PC-3 (cell line): Measurements from ENCODE around the gene FFAR4. TPM values are rescaled to one million over a fixed set of nuclear protein-coding genes. Genes with fewer than 3 reads are reported as not detected.
"Not testable (repeated sequence)": the region's sequence is repeated elsewhere in the genome, so short reads cannot be mapped to it uniquely, and the experiment has no call there.

ENCODE experiments used
- ATAC-seq: fragments of 200-7000 bp; cut with Tn5 transposase; 2 replicates; pipeline ENCODE4 v1.9.1; 2020; ENCODE audit warnings: mild to moderate bottlenecking, moderate library complexity
- BruUV-seq: library from RNA; stranded (reverse); fragments of 400-500 nt; replicated peaks from 2 replicates; lab custom pipeline; 2021; lab: Mats Ljungman, UMichigan
- CTCF ChIA-PET: fragments of 300-600 bp; sonication (Branson Sonifier 250); formaldehyde crosslinking; loops from one replicate; lab custom pipeline; 2022; ENCODE audit warnings: antibody characterized with exemption; lab: Charles Lee
- POLR2A ChIA-PET: fragments of 300-600 bp; sonication (Branson Sonifier 250); formaldehyde crosslinking; loops from one replicate; lab custom pipeline; 2022; ENCODE audit warnings: antibody characterized with exemption; ENCODE audit not compliant: unreplicated experiment; lab: Charles Lee
- DNase-seq: peaks from one replicate; pipeline ENCODE4 v3.0.0-alpha.2; 2015
- H2AFZ ChIP-seq: fragments of 300-600 bp; sonication (generic); 2 replicates; pipeline ENCODE4 v1.6.0; 2016; ENCODE audit warnings: antibody characterized with exemption, low read length
- H3F3A ChIP-seq: fragments of 300-600 bp; sonication (generic); one replicate; pipeline ENCODE4 v1.6.0; 2017; ENCODE audit warnings: antibody characterized with exemption, low read length, control low read depth, mild to moderate bottlenecking; ENCODE audit not compliant: unreplicated experiment
- H3K27ac ChIP-seq: fragments of 300-600 bp; sonication (generic); 2 replicates; pipeline ENCODE4 v1.5.1; 2016; ENCODE audit warnings: mild to moderate bottlenecking, low read length
- H3K27me3 ChIP-seq: fragments of 300-600 bp; sonication (generic); 2 replicates; pipeline ENCODE4 v1.6.1; 2016; ENCODE audit warnings: low read length, mixed read lengths
- H3K36me3 ChIP-seq: fragments of 300-600 bp; sonication (generic); 2 replicates; pipeline ENCODE4 v1.6.1; 2016; ENCODE audit warnings: low read depth, mixed run types, low read length, mixed read lengths
- H3K4me1 ChIP-seq: fragments of 300-600 bp; sonication (generic); 2 replicates; pipeline ENCODE4 v1.5.1; 2016; ENCODE audit warnings: low read length; ENCODE audit not compliant: insufficient read depth
- H3K4me2 ChIP-seq: fragments of 300-600 bp; sonication (generic); 2 replicates; pipeline ENCODE4 v1.6.0; 2016; ENCODE audit warnings: low read length
- H3K4me3 ChIP-seq: fragments of 300-600 bp; sonication (generic); 2 replicates; pipeline ENCODE4 v1.5.1; 2016; ENCODE audit warnings: mild to moderate bottlenecking, low read length, mixed read lengths
- H3K79me2 ChIP-seq: fragments of 300-600 bp; sonication (generic); 2 replicates; pipeline ENCODE4 v1.6.1; 2017; ENCODE audit warnings: low read length, mixed read lengths
- H3K9ac ChIP-seq: fragments of 300-600 bp; sonication (generic); 2 replicates; pipeline ENCODE4 v1.6.0; 2016; ENCODE audit warnings: mild to moderate bottlenecking, low read length
- H3K9me2 ChIP-seq: fragments of 300-600 bp; sonication (generic); replicated peaks from 2 replicates; pipeline ENCODE4 v1.6.1; 2016; ENCODE audit warnings: mixed run types, low read length, mixed read lengths
- H3K9me3 ChIP-seq: fragments of 300-600 bp; sonication (generic); 2 replicates; pipeline ENCODE4 v1.6.1; 2016; ENCODE audit warnings: low read length, mixed read lengths
- H4K20me1 ChIP-seq: fragments of 300-600 bp; sonication (generic); 2 replicates; pipeline ENCODE4 v1.6.1; 2016; ENCODE audit warnings: low read length, mixed read lengths
- EZH2 ChIP-seq: fragments of 300-600 bp; sonication (generic); IDR thresholded peaks from one replicate; pipeline ENCODE4 v1.6.1; 2017; ENCODE audit warnings: antibody characterized with exemption, mild to moderate bottlenecking, low read length; ENCODE audit not compliant: unreplicated experiment
- EZH2phosphoT487 ChIP-seq: fragments of 300-600 bp; sonication (generic); IDR thresholded peaks from 2 replicates; pipeline ENCODE4 v1.6.1; 2018; ENCODE audit warnings: mild to moderate bottlenecking, antibody characterized with exemption, low read length, borderline replicate concordance
- intact Hi-C: fragments of 100-400 bp; cut with micrococcal nuclease; formaldehyde crosslinking; loops from 2 replicates; pipeline ENCODE4 v1.9.0; 2023
- total RNA-seq: library from RNA; depleted of rRNA; stranded (reverse); fragments of >200 nt; gene quantifications from 2 replicates; pipeline ENCODE4 v1.2.3, GENCODE V29; 2014
- TF ChIP-seq, protein P1 (sequence below): fragments of 300-600 bp; sonication (generic); conservative IDR thresholded peaks from 2 replicates; pipeline ENCODE4 v1.5.1; 2017; ENCODE audit warnings: antibody characterized with exemption, low read depth, mild to moderate bottlenecking, low read length

The FFAR4 gene
- total RNA-seq, 1 experiment from 2014 or later = 1.5 TPM

DNA sequence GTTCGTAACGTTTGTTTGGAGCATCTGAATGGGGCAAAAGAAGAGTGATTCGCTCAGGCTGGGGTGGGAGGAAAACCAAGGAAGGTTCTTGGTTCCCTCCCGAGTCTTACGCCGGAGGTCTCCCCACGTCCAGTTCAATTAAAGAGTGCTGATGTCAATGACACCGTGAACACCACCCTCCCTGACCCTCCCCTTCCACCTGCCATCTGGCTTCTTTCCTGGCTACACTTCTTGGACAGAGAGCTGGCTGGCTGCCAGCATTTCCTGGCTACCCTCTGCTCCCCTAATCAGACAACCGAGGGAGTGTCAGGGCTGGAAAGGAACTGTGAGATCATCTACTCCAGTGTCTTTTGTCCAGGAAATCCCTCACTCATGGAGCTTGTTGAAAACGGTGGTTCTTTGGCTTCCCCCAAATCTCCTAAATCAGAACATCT lies 24.1 kb upstream of the FFAR4 start:
- intact Hi-C loops = loop anchor here (1.0 to 10.0 kb wide), 3 partner anchors 112 to 272 kb away; no protein-coding TSS in a partner anchor
- Histone ChIP-seq H3K4me3 (peak overlapping the region; percentile 60), H3K9ac (no peak overlapping the region), H3K9me2 (no peaks in the 10 kb centered on the region), H4K20me1 (no peaks in the 10 kb centered on the region), H3K4me2 (peak overlapping the region; percentile 80), H3K9me3 (no peaks in the 10 kb centered on the region), H3K79me2 (no peaks in the 10 kb centered on the region), H3F3A (no peaks in the 10 kb centered on the region), H3K27ac (no peak overlapping the region), H3K4me1 (peaks cover 8% of the 10 kb centered on the region), H3K36me3 (no peaks in the 10 kb centered on the region), H2AFZ (peak overlapping the region; percentile 76), H3K27me3 (no peaks in the 10 kb centered on the region)
- ChIA-PET CTCF (interaction anchor here (0.8 to 1.5 kb wide), 2 partner anchors 138 to 274 kb away, joined by 4 to 8 read pairs; no protein-coding TSS in a partner anchor), POLR2A (no interaction called here)
- no peak for TF ChIP-seq EZH2
- TF ChIP-seq, protein P1, sequence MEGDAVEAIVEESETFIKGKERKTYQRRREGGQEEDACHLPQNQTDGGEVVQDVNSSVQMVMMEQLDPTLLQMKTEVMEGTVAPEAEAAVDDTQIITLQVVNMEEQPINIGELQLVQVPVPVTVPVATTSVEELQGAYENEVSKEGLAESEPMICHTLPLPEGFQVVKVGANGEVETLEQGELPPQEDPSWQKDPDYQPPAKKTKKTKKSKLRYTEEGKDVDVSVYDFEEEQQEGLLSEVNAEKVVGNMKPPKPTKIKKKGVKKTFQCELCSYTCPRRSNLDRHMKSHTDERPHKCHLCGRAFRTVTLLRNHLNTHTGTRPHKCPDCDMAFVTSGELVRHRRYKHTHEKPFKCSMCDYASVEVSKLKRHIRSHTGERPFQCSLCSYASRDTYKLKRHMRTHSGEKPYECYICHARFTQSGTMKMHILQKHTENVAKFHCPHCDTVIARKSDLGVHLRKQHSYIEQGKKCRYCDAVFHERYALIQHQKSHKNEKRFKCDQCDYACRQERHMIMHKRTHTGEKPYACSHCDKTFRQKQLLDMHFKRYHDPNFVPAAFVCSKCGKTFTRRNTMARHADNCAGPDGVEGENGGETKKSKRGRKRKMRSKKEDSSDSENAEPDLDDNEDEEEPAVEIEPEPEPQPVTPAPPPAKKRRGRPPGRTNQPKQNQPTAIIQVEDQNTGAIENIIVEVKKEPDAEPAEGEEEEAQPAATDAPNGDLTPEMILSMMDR = peak; percentile 10; the same call in 1 of the 2 replicates
- TF ChIP-seq EZH2phosphoT487 = no peak
- ATAC-seq (peak; percentile 67), DNase-seq (peak; percentile 32)
- BruUV-seq = no TSS peak

DNA sequence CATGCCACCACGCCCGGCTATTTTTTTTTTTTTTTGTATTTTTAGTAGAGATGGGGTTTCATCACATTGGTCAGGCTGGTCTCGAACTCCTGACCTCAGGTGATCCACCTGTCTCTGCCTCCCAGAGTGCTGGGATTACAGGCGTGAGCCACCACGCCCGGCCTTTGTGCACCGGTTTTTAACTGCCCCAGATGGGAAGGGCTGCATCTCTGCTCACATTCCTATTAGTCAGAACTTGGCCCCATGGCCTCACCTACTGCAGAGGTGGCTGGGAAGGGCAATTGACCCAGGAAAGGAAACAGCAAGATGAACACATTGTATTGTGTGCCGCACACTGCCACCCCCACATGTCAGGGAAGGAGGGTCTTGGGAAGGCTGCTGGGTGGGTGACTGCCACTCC lies 19.5 kb upstream of the FFAR4 start:
- H3K27me3 ChIP-seq, H4K20me1 ChIP-seq, H3F3A ChIP-seq, H3K4me2 ChIP-seq, H3K9me3 ChIP-seq, H2AFZ ChIP-seq, H3K27ac ChIP-seq, H3K4me3 ChIP-seq, BruUV-seq, H3K36me3 ChIP-seq, DNase-seq, CTCF ChIA-PET, ATAC-seq, H3K79me2 ChIP-seq, POLR2A ChIA-PET, H3K9ac ChIP-seq, H3K9me2 ChIP-seq: not testable (repeated sequence)
- H3K4me1 ChIP-seq = peaks cover 20% of the 10 kb centered on the region
- intact Hi-C loops = loop anchor here (10.0 kb wide), 2 partner anchors 108 to 268 kb away; no protein-coding TSS in a partner anchor

DNA sequence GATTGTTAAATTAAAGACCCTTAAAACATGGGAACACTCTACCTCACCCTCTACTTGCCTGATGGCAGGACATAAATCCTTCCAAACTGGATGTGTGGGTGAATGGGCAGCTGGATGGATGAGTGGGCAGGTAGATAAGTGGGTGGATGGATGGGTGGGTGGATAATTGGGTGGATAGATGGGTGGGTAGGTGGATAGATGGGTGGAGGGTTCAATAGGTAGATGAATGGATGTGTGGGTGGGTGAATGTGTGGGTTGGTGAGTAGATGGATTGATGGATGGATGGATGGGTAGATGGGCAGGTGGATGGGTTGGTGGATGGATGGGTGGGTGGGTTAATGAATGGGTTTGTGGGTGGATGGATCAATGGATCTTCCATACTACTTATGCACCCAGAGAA lies 18.9 kb upstream of the FFAR4 start:
- intact Hi-C loops = loop anchor here (10.0 kb wide), 2 partner anchors 107 to 267 kb away; no protein-coding TSS in a partner anchor
- no peak for TF ChIP-seq EZH2phosphoT487
- TF ChIP-seq, protein P1 = no peak
- no peak for TF ChIP-seq EZH2
- Histone ChIP-seq H3K4me2 (no peak overlapping the region), H3K27ac (peak overlapping the region; percentile 96), H3K27me3 (no peaks in the 10 kb centered on the region), H3K36me3 (no peaks in the 10 kb centered on the region), H3K79me2 (no peaks in the 10 kb centered on the region), H3K9ac (no peak overlapping the region), H3K4me3 (no peak overlapping the region), H3K9me2 (no peaks in the 10 kb centered on the region), H4K20me1 (no peaks in the 10 kb centered on the region), H3K4me1 (peaks cover 16% of the 10 kb centered on the region), H3F3A (peaks cover 7% of the 10 kb centered on the region), H3K9me3 (no peaks in the 10 kb centered on the region), H2AFZ (no peak overlapping the region)
- ChIA-PET CTCF (no interaction called here), POLR2A (no interaction called here)
- BruUV-seq = no TSS peak
- DNase-seq (no peak), ATAC-seq (no peak)
